DND-41 (cell line): ENCODE results near the gene LYRM1.

Experiments used
- ATAC-seq: fragments of 200-7000 bp; cut with Tn5 transposase; 3 replicates; pipeline ENCODE4 v1.9.1; 2021; ENCODE audit warnings: low read depth; ENCODE audit not compliant: insufficient read depth
- DNase-seq: peaks from one replicate; pipeline ENCODE4 v3.0.0-alpha.2; 2020
- H2AFZ ChIP-seq: 2 replicates; pipeline ENCODE4 v1.6.0; 2012; ENCODE audit warnings: low read depth, low read length
- H3K27ac ChIP-seq: 2 replicates; pipeline ENCODE4 v1.5.1; 2012; ENCODE audit warnings: low read length, inconsistent platforms
- H3K27me3 ChIP-seq: fragments of 200-600 bp; sonication (generic); 2 replicates; pipeline ENCODE4 v1.6.0; 2012; ENCODE audit warnings: low read length, mild to moderate bottlenecking, inconsistent platforms; ENCODE audit not compliant: insufficient read depth, poor library complexity
- H3K36me3 ChIP-seq: 2 replicates; pipeline ENCODE4 v1.5.1; 2012; ENCODE audit warnings: low read length, inconsistent platforms; ENCODE audit not compliant: insufficient read depth
- H3K4me1 ChIP-seq: 2 replicates; pipeline ENCODE4 v1.5.1; 2012; ENCODE audit warnings: mild to moderate bottlenecking, low read length; ENCODE audit not compliant: insufficient read depth
- H3K4me2 ChIP-seq: 2 replicates; pipeline ENCODE4 v1.6.0; 2012; ENCODE audit warnings: mild to moderate bottlenecking, moderate library complexity, low read length, inconsistent platforms; ENCODE audit not compliant: insufficient read depth
- H3K4me3 ChIP-seq, 2 experiments: fragments of 200-600 bp in 1 of 2; shearing (Covaris generic) in 1 of 2; 2 replicates each; pipeline ENCODE4 v1.5.1; 2012 to 2016; ENCODE audit warnings: inconsistent platforms in 2 of 2, low read length in 2 of 2, mild to moderate bottlenecking in 2 of 2, low read depth in 1 of 2, moderate library complexity in 1 of 2
- H3K79me2 ChIP-seq: 2 replicates; pipeline ENCODE4 v1.6.0; 2012; ENCODE audit warnings: low read length, inconsistent platforms; ENCODE audit not compliant: insufficient read depth
- H3K9ac ChIP-seq: 2 replicates; pipeline ENCODE4 v1.6.0; 2012; ENCODE audit warnings: low read depth, mild to moderate bottlenecking, inconsistent platforms, low read length, moderate library complexity
- H3K9me3 ChIP-seq: 2 replicates; pipeline ENCODE4 v1.5.1; 2012; ENCODE audit warnings: low read length, moderate library complexity, mild to moderate bottlenecking, inconsistent platforms; ENCODE audit not compliant: insufficient read depth, severe bottlenecking
- H4K20me1 ChIP-seq: 2 replicates; pipeline ENCODE4 v1.6.0; 2012; ENCODE audit warnings: low read length; ENCODE audit not compliant: insufficient read depth
- EZH2 ChIP-seq: IDR thresholded peaks from 3 replicates; pipeline ENCODE4 v1.6.1; 2012; ENCODE audit warnings: borderline replicate concordance, low read depth, mild to moderate bottlenecking, moderate library complexity, low read length, inconsistent platforms; ENCODE audit not compliant: severe bottlenecking
- TF ChIP-seq, protein P1 (sequence below): IDR thresholded peaks from 2 replicates; pipeline ENCODE4 v1.5.1; 2012; ENCODE audit warnings: borderline replicate concordance, low read length, moderate library complexity, mild to moderate bottlenecking; ENCODE audit not compliant: poor library complexity, severe bottlenecking; ENCODE audit errors: extremely low read depth

The LYRM1 gene

DNA sequence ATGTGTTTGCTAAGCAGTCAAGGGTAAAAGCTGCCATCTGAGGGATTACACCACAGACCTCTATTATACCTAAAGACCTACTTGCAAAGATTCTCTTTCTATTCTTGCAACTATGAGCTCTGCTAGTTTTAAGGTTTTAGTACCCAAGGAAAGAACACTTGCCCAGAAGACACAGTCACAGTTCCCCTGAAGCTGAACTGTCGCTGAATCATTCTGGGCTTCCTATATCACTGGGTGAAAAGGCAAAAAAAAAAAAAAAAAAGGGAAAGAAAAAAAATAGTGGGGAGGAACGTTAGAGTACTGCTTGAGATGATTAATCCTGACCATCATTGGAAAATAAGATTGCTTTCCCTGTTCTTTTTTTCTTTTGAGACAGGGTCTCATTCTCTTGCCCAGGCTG, 37.9 kb downstream of the LYRM1 start:
- Histone ChIP-seq H4K20me1 (no peaks in the 10 kb centered on the region), H3K27me3 (no peaks in the 10 kb centered on the region), H3K4me2 (no peak overlapping the region), H3K79me2 (no peaks in the 10 kb centered on the region), H3K4me1 (no peaks in the 10 kb centered on the region), H3K36me3 (no peaks in the 10 kb centered on the region), H3K9me3 (no peaks in the 10 kb centered on the region), H3K4me3 (no peak overlapping the region), H2AFZ (no peak overlapping the region), H3K9ac (no peak overlapping the region), H3K27ac (no peak overlapping the region)
- TF ChIP-seq, protein P1, sequence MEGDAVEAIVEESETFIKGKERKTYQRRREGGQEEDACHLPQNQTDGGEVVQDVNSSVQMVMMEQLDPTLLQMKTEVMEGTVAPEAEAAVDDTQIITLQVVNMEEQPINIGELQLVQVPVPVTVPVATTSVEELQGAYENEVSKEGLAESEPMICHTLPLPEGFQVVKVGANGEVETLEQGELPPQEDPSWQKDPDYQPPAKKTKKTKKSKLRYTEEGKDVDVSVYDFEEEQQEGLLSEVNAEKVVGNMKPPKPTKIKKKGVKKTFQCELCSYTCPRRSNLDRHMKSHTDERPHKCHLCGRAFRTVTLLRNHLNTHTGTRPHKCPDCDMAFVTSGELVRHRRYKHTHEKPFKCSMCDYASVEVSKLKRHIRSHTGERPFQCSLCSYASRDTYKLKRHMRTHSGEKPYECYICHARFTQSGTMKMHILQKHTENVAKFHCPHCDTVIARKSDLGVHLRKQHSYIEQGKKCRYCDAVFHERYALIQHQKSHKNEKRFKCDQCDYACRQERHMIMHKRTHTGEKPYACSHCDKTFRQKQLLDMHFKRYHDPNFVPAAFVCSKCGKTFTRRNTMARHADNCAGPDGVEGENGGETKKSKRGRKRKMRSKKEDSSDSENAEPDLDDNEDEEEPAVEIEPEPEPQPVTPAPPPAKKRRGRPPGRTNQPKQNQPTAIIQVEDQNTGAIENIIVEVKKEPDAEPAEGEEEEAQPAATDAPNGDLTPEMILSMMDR: no peak
- no peak for TF ChIP-seq EZH2
- DNase-seq (no peak), ATAC-seq (no peak)

GRCh38 chr16:20939611-20940010, 39.0 kb downstream of the LYRM1 start:
- H3K9ac ChIP-seq: no peak overlapping the region
- no peaks in the 10 kb centered on the region for H3K79me2 ChIP-seq
- H3K36me3 ChIP-seq: no peaks in the 10 kb centered on the region
- ATAC-seq: no peak
- no peaks in the 10 kb centered on the region for H4K20me1 ChIP-seq
- no peak for DNase-seq
- no peak overlapping the region for H3K4me3 ChIP-seq
- no peak for TF ChIP-seq EZH2
- TF ChIP-seq, protein P1: no peak
- no peaks in the 10 kb centered on the region for H3K9me3 ChIP-seq
- H3K4me2 ChIP-seq: no peak overlapping the region
- no peak overlapping the region for H2AFZ ChIP-seq
- H3K27me3 ChIP-seq: no peaks in the 10 kb centered on the region
- no peak overlapping the region for H3K27ac ChIP-seq
- no peaks in the 10 kb centered on the region for H3K4me1 ChIP-seq

- no peak overlapping the region for H3K4me3 ChIP-seq
- no peaks in the 10 kb centered on the region for H3K79me2 ChIP-seq
- no peaks in the 10 kb centered on the region for H3K27me3 ChIP-seq
- H3K36me3 ChIP-seq: no peaks in the 10 kb centered on the region
- DNase-seq (no peak), ATAC-seq (no peak)
- H2AFZ ChIP-seq: no peak overlapping the region
- no peak overlapping the region for H3K27ac ChIP-seq
- H4K20me1 ChIP-seq: no peaks in the 10 kb centered on the region
- no peak overlapping the region for H3K4me2 ChIP-seq
- no peak overlapping the region for H3K9ac ChIP-seq
- TF ChIP-seq EZH2: no peak
- TF ChIP-seq, protein P1: no peak
- H3K4me1 ChIP-seq: no peaks in the 10 kb centered on the region
- no peaks in the 10 kb centered on the region for H3K9me3 ChIP-seq
Observed at GRCh38 chr16:20940871-20941635, 40.5 kb downstream of the LYRM1 start.

DNA sequence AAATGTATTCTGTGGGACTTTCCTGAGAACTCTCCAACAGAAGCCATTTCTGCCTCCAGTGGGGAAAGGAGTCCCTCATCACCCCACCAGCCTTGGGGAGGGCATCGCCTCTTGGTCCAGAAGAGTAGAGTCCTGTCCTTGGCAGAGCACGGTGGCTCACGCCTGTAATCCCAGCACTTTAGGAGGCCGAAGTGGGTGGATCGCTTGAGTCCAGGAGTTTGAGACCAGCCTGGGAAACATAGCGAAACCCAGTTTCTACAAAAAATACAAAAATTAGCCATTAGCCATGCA, 41.0 kb downstream of the LYRM1 start:
- ATAC-seq (no peak), DNase-seq (no peak)
- Histone ChIP-seq H3K9me3 (no peaks in the 10 kb centered on the region), H3K9ac (no peak overlapping the region), H3K79me2 (no peaks in the 10 kb centered on the region), H4K20me1 (no peaks in the 10 kb centered on the region), H3K4me3 (no peak overlapping the region), H3K36me3 (no peaks in the 10 kb centered on the region), H3K27ac (no peak overlapping the region), H2AFZ (no peak overlapping the region), H3K4me1 (no peaks in the 10 kb centered on the region), H3K4me2 (no peak overlapping the region), H3K27me3 (no peaks in the 10 kb centered on the region)
- TF ChIP-seq EZH2: no peak
